Mesodermal cell (in vitro differentiated cells): ENCODE measurements around the gene RPLP1.

Experiments used
- H3K27ac ChIP-seq: 2 replicates; pipeline ENCODE4 v1.7.0; 2013; ENCODE audit warnings: mild to moderate bottlenecking, low read depth, low read length, moderate library complexity; ENCODE audit not compliant: severe bottlenecking
- H3K36me3 ChIP-seq: 2 replicates; pipeline ENCODE4 v1.7.1; 2013; ENCODE audit warnings: mild to moderate bottlenecking, low read length, moderate library complexity; ENCODE audit not compliant: control insufficient read depth, insufficient read depth
- H3K4me1 ChIP-seq: one replicate; pipeline ENCODE4 v1.7.1; 2013; ENCODE audit warnings: mild to moderate bottlenecking, low read length; ENCODE audit not compliant: insufficient read depth, control insufficient read depth, poor library complexity, severe bottlenecking
- H3K4me3 ChIP-seq: 2 replicates; pipeline ENCODE4 v1.7.0; 2013; ENCODE audit warnings: low read length, control low read depth, mild to moderate bottlenecking; ENCODE audit not compliant: insufficient read depth, poor library complexity, severe bottlenecking; ENCODE audit errors: extremely low read depth
- H3K9me3 ChIP-seq: 2 replicates; pipeline ENCODE4 v1.7.1; 2013; ENCODE audit warnings: mild to moderate bottlenecking, low read length, moderate library complexity; ENCODE audit not compliant: control insufficient read depth
- WGBS, 2 experiments: methylation state at CpG; one replicate each; pipeline ENCODE4 v1.1.5; 2013; ENCODE audit warnings: missing lambda C conversion rate in 2 of 2; ENCODE audit not compliant: insufficient coverage in 2 of 2; 5-methylcytosine and 5-hydroxymethylcytosine counted together

Gene RPLP1

DNA sequence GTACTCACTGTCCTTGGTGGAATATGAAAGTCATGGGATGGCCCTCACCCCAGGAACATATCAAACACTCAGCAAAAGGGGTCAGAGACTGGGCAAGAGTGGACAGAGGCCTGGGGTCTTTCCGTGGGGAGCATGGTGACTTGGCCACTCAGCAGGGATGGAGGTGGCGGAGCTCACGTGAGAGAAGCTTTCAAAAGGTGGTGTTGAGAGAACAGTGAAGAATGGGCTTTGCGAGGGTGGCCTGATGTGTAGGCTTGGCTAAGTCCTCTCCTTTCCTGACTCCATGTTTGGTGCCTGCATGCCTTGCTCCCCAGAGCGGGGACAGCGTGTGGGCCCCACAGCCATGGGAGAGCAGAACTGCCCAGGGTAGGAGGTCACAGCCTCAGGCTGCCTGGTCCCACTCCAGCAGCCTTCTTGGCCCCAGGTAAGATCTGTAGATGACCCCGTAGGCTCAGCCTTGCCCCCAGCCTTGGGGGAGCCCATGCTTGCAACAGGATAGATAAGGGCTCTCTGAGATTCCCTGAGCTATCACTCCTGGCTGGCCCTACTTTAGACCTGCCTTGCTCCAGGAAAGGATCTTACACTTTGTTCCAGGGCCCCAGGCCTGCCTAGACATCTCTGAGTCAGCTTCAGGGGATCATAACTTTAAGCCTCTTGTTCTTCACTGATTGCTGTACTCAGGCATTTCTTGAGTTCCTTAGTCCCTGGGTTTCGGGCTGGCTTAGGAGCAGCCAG is 17.0 kb downstream of the RPLP1 start:
- Histone ChIP-seq H3K4me3 (no peak overlapping the region), H3K4me1 (peaks cover 38% of the 10 kb centered on the region), H3K9me3 (no peaks in the 10 kb centered on the region), H3K36me3 (no peaks in the 10 kb centered on the region), H3K27ac (peak overlapping the region; percentile 53)
- WGBS, 2 experiments, result 95 to 98% methylated on average over 6 to 7 of the region's 8 CpGs

- H3K36me3 ChIP-seq, result no peaks in the 10 kb centered on the region
- 94 to 98% methylated on average over 4 of the region's 5 CpGs for WGBS, 2 experiments
- peaks cover 33% of the 10 kb centered on the region for H3K4me1 ChIP-seq
- H3K4me3 ChIP-seq, result no peak overlapping the region
- H3K9me3 ChIP-seq, result no peaks in the 10 kb centered on the region
- no peak overlapping the region for H3K27ac ChIP-seq
These were observed 19.4 kb downstream of the RPLP1 start for GRCh38 chr15:69472046-69472445.

GRCh38 chr15:69472562-69472961 is 19.9 kb downstream of the RPLP1 start:
- 56 to 92% methylated on average over 1 to 2 of the region's 6 CpGs for WGBS, 2 experiments
- no peak overlapping the region for H3K4me3 ChIP-seq

DNA sequence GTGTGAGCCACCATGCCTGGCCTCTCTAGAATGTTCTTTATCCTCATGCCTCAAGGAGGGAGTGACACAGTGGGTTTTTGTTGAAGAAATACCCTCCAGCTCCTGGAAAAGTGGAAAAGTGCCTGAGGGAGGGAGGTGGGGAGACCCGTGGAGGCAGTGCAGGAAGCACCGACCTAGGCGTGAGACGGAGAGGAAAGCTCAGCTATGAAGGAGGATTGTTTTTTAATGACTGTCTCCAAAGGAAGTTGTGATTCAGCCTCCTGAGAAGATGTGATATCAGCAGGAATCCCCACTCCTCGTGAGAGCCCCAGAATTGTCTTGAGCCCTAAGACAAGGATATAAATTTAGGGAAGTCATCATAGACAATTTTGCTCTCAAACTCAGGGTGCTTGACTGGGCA is 21.7 kb downstream of the RPLP1 start:
- Histone ChIP-seq H3K4me3 (no peak overlapping the region), H3K9me3 (no peaks in the 10 kb centered on the region), H3K36me3 (no peaks in the 10 kb centered on the region), H3K4me1 (peaks cover 14% of the 10 kb centered on the region), H3K27ac (no peak overlapping the region)
- 54 to 83% methylated on average over 4 of the region's 5 CpGs for WGBS, 2 experiments

More at GRCh38 chr15:69472562-69472961, 19.9 kb downstream of the RPLP1 start:
- Histone ChIP-seq H3K9me3 (no peaks in the 10 kb centered on the region), H3K36me3 (no peaks in the 10 kb centered on the region), H3K4me1 (peaks cover 30% of the 10 kb centered on the region), H3K27ac (no peak overlapping the region)

- WGBS, 2 experiments, result 70 to 80% methylated on average over 5 to 7 of the region's 7 CpGs
- H3K4me3 ChIP-seq, result no peak overlapping the region
- peaks cover 9% of the 10 kb centered on the region for H3K4me1 ChIP-seq
These were observed 22.3 kb downstream of the RPLP1 start for GRCh38 chr15:69474846-69475455.

GRCh38 chr15:69475769-69476358 is 23.2 kb downstream of the RPLP1 start:
- WGBS, 2 experiments, result 41 to 93% methylated on average over 4 to 6 of the region's 8 CpGs

More at GRCh38 chr15:69474846-69475455, 22.3 kb downstream of the RPLP1 start:
- Histone ChIP-seq H3K27ac (no peak overlapping the region), H3K36me3 (no peaks in the 10 kb centered on the region), H3K9me3 (peaks cover 6% of the 10 kb centered on the region)

DNA sequence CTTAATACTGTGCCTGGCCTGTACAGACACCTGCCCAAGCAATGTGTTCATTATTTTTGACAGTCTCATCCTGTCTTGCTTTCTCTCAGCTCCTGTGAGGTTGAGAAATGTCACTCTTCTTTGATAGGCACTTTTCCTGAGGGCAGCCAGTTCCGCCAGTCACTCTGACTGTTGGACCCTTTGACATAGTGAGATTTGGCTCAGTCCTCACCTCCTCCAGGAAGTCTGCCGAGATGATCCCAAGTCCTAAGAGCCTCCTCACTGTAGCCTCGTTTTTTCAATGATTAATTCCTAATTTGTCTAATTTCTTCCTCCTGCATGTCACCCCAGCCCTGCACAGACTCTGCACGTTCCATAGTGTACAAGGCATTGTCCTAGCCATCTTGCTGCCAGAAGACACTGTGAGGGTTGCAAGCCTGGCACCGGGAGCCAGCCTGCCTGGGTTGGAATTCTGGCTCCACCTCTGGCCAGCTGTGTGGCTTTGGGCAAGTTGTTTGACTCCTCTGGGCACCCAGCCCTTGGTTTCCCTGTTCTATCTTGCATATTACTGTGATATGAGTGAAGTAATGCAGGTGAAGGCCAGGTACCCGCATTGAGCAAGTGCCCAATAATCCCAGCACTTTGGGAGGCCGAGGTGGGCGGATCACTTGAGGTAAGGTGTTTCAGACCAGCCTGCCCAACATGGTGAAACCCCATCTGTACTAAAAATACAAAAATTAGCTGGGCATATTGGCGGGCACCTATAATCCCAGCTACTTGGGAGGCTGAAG is 24.3 kb downstream of the RPLP1 start:
- 83 to 86% methylated on average over 6 to 7 of the region's 9 CpGs for WGBS, 2 experiments
- Histone ChIP-seq H3K27ac (no peak overlapping the region), H3K9me3 (peaks cover 12% of the 10 kb centered on the region), H3K36me3 (no peaks in the 10 kb centered on the region), H3K4me1 (peaks cover 9% of the 10 kb centered on the region), H3K4me3 (no peak overlapping the region)

More at GRCh38 chr15:69475769-69476358, 23.2 kb downstream of the RPLP1 start:
- peaks cover 9% of the 10 kb centered on the region for H3K4me1 ChIP-seq
- peaks cover 12% of the 10 kb centered on the region for H3K9me3 ChIP-seq
- no peaks in the 10 kb centered on the region for H3K36me3 ChIP-seq
- H3K4me3 ChIP-seq, result no peak overlapping the region
- H3K27ac ChIP-seq, result no peak overlapping the region

- Histone ChIP-seq H3K9me3 (peaks cover 12% of the 10 kb centered on the region), H3K4me3 (no peak overlapping the region), H3K27ac (no peak overlapping the region), H3K36me3 (no peaks in the 10 kb centered on the region), H3K4me1 (peaks cover 9% of the 10 kb centered on the region)
- 35 to 36% methylated on average over 10 to 12 of the region's 13 CpGs for WGBS, 2 experiments
These were observed 25.7 kb downstream of the RPLP1 start for GRCh38 chr15:69478259-69478781.

- H3K27ac ChIP-seq, result no peak overlapping the region
- peaks cover 12% of the 10 kb centered on the region for H3K9me3 ChIP-seq
- no peak overlapping the region for H3K4me3 ChIP-seq
- peaks cover 6% of the 10 kb centered on the region for H3K4me1 ChIP-seq
- no peaks in the 10 kb centered on the region for H3K36me3 ChIP-seq
- WGBS, 2 experiments, result 93 to 97% methylated on average over 4 of the region's 4 CpGs
These were observed 26.5 kb downstream of the RPLP1 start for GRCh38 chr15:69479081-69479480.

- H3K4me3 ChIP-seq, result no peak overlapping the region
- no peak overlapping the region for H3K27ac ChIP-seq
- H3K36me3 ChIP-seq, result no peaks in the 10 kb centered on the region
- H3K4me1 ChIP-seq, result no peaks in the 10 kb centered on the region
- peaks cover 12% of the 10 kb centered on the region for H3K9me3 ChIP-seq
- WGBS, 2 experiments, result 100% methylated on average over 1 of the region's 2 CpGs; no CpG with 5 or more reads in 1 of the 2 experiments
These were observed 27.4 kb downstream of the RPLP1 start for GRCh38 chr15:69479971-69480370.
